ENCODE results near the gene NYNRIN. TPM values are rescaled to one million over a fixed set of nuclear protein-coding genes. Genes with fewer than 3 reads are reported as not detected.

Gene NYNRIN
- total and polyA plus RNA-seq, 10 of the 15 experiments (the other 5 are each of a cell fraction or from before 2014, with no cell fraction given): under 0.01 to 0.15 (median 0.01) TPM; not detected in 5

DNA sequence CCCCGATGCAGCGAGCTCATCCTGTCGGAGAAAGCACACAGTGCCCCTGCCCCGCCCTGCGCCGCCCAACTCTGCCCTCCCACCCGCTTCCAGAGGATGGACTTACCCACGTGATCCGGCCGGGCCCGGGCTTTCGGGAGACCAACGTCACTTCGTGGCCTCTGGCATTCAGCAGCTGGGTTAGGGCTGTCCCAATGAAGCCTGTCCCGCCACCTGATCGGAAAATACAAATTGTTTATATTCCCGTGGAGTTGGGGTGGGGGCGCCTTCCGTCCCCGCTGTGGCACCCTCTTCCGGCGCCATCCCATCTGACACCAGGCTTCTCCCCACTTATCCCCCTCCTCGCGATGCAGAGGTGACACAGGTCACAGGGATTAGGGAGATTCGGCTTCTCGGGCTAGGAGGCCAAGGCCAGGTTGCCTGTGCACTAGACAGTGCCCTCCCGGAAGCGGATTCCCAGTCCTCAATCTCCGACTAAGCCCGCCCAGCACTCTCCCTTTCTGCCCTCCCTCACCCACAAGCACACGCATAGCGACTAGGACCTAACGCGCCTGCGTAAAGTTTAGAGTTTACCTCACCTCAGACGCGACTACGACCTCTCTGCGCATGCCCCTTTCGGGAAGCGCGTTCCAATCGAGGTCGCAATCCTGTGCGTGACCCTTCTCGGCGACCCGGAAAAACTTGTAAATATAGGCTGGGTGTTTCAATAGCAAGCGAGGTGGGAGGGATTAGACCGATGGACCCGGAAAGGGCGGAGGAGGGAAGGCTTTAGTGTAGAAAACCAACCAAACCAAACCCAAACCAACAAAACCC is 43.6 kb downstream of the NYNRIN start, which contains the start of gene SDR39U1 (continued):
- TF ChIP-seq, protein P1, sequence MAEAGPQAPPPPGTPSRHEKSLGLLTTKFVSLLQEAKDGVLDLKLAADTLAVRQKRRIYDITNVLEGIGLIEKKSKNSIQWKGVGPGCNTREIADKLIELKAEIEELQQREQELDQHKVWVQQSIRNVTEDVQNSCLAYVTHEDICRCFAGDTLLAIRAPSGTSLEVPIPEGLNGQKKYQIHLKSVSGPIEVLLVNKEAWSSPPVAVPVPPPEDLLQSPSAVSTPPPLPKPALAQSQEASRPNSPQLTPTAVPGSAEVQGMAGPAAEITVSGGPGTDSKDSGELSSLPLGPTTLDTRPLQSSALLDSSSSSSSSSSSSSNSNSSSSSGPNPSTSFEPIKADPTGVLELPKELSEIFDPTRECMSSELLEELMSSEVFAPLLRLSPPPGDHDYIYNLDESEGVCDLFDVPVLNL (IDR thresholded peaks at IDR 0.05; ENCODE audit: low read depth, low read length): no peak
- TF ChIP-seq SRF (IDR thresholded peaks at IDR 0.05; ENCODE audit: low read depth in 2 of 2, low read length in 2 of 2) (0 out of 4 replicates have a peak, but pooled peaks of 1 of the 2 experiments have one; percentile 61), SMAD5 (IDR thresholded peaks at IDR 0.05; ENCODE audit: low read depth) (peak; percentile 77), HCFC1 (IDR thresholded peaks at IDR 0.05; ENCODE audit: low read length) (peak; percentile 81), HDGF (IDR thresholded peaks at IDR 0.05) (peak; percentile 91), CBFB (IDR thresholded peaks at IDR 0.05; ENCODE audit: low read depth) (0 out of 2 replicates have a peak, but pooled peaks have one; percentile 21), JUNB (IDR thresholded peaks at IDR 0.05) (no peak), IRF4 (IDR thresholded peaks at IDR 0.05; ENCODE audit: low read depth, low read length) (no peak), ZNF24 (IDR thresholded peaks at IDR 0.05) (no peak), NRF1 (conservative IDR thresholded peaks at IDR 0.05; ENCODE audit: low read depth, low read length) (peak; percentile 92), NFYB (IDR thresholded peaks at IDR 0.05; ENCODE audit: insufficient read depth, low read depth, low read length) (peak; percentile 83)
- TF ChIP-seq, protein P2, sequence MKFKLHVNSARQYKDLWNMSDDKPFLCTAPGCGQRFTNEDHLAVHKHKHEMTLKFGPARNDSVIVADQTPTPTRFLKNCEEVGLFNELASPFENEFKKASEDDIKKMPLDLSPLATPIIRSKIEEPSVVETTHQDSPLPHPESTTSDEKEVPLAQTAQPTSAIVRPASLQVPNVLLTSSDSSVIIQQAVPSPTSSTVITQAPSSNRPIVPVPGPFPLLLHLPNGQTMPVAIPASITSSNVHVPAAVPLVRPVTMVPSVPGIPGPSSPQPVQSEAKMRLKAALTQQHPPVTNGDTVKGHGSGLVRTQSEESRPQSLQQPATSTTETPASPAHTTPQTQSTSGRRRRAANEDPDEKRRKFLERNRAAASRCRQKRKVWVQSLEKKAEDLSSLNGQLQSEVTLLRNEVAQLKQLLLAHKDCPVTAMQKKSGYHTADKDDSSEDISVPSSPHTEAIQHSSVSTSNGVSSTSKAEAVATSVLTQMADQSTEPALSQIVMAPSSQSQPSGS (IDR thresholded peaks at IDR 0.05; ENCODE audit: low read length): peak; percentile 52; the same call in 1 of the 2 replicates
- TF ChIP-seq, protein P3, sequence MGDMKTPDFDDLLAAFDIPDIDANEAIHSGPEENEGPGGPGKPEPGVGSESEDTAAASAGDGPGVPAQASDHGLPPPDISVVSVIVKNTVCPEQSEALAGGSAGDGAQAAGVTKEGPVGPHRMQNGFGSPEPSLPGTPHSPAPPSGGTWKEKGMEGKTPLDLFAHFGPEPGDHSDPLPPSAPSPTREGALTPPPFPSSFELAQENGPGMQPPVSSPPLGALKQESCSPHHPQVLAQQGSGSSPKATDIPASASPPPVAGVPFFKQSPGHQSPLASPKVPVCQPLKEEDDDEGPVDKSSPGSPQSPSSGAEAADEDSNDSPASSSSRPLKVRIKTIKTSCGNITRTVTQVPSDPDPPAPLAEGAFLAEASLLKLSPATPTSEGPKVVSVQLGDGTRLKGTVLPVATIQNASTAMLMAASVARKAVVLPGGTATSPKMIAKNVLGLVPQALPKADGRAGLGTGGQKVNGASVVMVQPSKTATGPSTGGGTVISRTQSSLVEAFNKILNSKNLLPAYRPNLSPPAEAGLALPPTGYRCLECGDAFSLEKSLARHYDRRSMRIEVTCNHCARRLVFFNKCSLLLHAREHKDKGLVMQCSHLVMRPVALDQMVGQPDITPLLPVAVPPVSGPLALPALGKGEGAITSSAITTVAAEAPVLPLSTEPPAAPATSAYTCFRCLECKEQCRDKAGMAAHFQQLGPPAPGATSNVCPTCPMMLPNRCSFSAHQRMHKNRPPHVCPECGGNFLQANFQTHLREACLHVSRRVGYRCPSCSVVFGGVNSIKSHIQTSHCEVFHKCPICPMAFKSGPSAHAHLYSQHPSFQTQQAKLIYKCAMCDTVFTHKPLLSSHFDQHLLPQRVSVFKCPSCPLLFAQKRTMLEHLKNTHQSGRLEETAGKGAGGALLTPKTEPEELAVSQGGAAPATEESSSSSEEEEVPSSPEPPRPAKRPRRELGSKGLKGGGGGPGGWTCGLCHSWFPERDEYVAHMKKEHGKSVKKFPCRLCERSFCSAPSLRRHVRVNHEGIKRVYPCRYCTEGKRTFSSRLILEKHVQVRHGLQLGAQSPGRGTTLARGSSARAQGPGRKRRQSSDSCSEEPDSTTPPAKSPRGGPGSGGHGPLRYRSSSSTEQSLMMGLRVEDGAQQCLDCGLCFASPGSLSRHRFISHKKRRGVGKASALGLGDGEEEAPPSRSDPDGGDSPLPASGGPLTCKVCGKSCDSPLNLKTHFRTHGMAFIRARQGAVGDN (IDR thresholded peaks at IDR 0.05): peak; percentile 64; the same call in 1 of the 2 replicates
- TF ChIP-seq, protein P4, sequence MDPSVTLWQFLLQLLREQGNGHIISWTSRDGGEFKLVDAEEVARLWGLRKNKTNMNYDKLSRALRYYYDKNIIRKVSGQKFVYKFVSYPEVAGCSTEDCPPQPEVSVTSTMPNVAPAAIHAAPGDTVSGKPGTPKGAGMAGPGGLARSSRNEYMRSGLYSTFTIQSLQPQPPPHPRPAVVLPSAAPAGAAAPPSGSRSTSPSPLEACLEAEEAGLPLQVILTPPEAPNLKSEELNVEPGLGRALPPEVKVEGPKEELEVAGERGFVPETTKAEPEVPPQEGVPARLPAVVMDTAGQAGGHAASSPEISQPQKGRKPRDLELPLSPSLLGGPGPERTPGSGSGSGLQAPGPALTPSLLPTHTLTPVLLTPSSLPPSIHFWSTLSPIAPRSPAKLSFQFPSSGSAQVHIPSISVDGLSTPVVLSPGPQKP (IDR thresholded peaks at IDR 0.05; ENCODE audit: low read depth, low read length): peak; percentile 29; the same call in 1 of the 2 replicates
- TF ChIP-seq, protein P5, sequence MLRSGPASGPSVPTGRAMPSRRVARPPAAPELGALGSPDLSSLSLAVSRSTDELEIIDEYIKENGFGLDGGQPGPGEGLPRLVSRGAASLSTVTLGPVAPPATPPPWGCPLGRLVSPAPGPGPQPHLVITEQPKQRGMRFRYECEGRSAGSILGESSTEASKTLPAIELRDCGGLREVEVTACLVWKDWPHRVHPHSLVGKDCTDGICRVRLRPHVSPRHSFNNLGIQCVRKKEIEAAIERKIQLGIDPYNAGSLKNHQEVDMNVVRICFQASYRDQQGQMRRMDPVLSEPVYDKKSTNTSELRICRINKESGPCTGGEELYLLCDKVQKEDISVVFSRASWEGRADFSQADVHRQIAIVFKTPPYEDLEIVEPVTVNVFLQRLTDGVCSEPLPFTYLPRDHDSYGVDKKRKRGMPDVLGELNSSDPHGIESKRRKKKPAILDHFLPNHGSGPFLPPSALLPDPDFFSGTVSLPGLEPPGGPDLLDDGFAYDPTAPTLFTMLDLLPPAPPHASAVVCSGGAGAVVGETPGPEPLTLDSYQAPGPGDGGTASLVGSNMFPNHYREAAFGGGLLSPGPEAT (IDR thresholded peaks at IDR 0.05; ENCODE audit: low read depth): no peak
- TF ChIP-seq, protein P6, sequence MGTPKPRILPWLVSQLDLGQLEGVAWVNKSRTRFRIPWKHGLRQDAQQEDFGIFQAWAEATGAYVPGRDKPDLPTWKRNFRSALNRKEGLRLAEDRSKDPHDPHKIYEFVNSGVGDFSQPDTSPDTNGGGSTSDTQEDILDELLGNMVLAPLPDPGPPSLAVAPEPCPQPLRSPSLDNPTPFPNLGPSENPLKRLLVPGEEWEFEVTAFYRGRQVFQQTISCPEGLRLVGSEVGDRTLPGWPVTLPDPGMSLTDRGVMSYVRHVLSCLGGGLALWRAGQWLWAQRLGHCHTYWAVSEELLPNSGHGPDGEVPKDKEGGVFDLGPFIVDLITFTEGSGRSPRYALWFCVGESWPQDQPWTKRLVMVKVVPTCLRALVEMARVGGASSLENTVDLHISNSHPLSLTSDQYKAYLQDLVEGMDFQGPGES (IDR thresholded peaks at IDR 0.05): peak; percentile 11; the same call in 1 of the 2 replicates
- TF ChIP-seq, protein P7, sequence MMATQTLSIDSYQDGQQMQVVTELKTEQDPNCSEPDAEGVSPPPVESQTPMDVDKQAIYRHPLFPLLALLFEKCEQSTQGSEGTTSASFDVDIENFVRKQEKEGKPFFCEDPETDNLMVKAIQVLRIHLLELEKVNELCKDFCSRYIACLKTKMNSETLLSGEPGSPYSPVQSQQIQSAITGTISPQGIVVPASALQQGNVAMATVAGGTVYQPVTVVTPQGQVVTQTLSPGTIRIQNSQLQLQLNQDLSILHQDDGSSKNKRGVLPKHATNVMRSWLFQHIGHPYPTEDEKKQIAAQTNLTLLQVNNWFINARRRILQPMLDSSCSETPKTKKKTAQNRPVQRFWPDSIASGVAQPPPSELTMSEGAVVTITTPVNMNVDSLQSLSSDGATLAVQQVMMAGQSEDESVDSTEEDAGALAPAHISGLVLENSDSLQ (IDR thresholded peaks at IDR 0.05): peak; percentile 27; the same call in 1 of the 2 replicates
